ENCODE results near the gene TMEM81. TPM values are rescaled to one million over a fixed set of nuclear protein-coding genes. Genes with fewer than 3 reads are reported as not detected.

Gene TMEM81
- total RNA-seq, 1 donor from 2014 or later = 2.7 TPM

GRCh38 chr1:205077934-205078311 lies 6.3 kb downstream of the TMEM81 start:
- DNase-seq (no peak), ATAC-seq (ENCODE audit: poor library complexity) (peak; percentile 15)
- intact Hi-C loops (cut with DNase I) = no loop called here

- no peak for DNase-seq
- ATAC-seq (ENCODE audit: poor library complexity) = peak; percentile 84
- intact Hi-C loops (cut with DNase I) = no loop called here
These were observed 6.9 kb downstream of the TMEM81 start for GRCh38 chr1:205077158-205077933.

- no peak for ATAC-seq (ENCODE audit: poor library complexity)
- intact Hi-C loops (cut with DNase I) = no loop called here
- DNase-seq = no peak
These were observed 8.0 kb downstream of the TMEM81 start for GRCh38 chr1:205076245-205076761.

GRCh38 chr1:205075642-205076155 lies 8.6 kb downstream of the TMEM81 start:
- intact Hi-C loops (cut with DNase I) = no loop called here
- DNase-seq (no peak), ATAC-seq (ENCODE audit: poor library complexity) (no peak)

GRCh38 chr1:205074513-205074912 lies 9.7 kb downstream of the TMEM81 start:
- no peak for DNase-seq
- no peak for ATAC-seq (ENCODE audit: poor library complexity)
- intact Hi-C loops (cut with DNase I) = no loop called here

GRCh38 chr1:205074084-205074483 lies 10.2 kb downstream of the TMEM81 start:
- intact Hi-C loops (cut with DNase I) = no loop called here
- DNase-seq (no peak), ATAC-seq (ENCODE audit: poor library complexity) (no peak)

GRCh38 chr1:205073511-205073910 lies 10.7 kb downstream of the TMEM81 start:
- ATAC-seq (ENCODE audit: poor library complexity) (no peak), DNase-seq (no peak)
- intact Hi-C loops (cut with DNase I) = no loop called here

- ATAC-seq (ENCODE audit: poor library complexity) (no peak), DNase-seq (no peak)
- intact Hi-C loops (cut with DNase I) = no loop called here
These were observed 11.4 kb downstream of the TMEM81 start for GRCh38 chr1:205072881-205073280.

- intact Hi-C loops (cut with DNase I) = no loop called here
- ATAC-seq (ENCODE audit: poor library complexity) = no peak
- DNase-seq = no peak
These were observed 12.0 kb downstream of the TMEM81 start for GRCh38 chr1:205072286-205072685.

GRCh38 chr1:205071801-205072200 lies 12.5 kb downstream of the TMEM81 start:
- no peak for ATAC-seq (ENCODE audit: poor library complexity)
- no peak for DNase-seq
- intact Hi-C loops (cut with DNase I) = no loop called here

GRCh38 chr1:205071028-205071409 lies 13.2 kb downstream of the TMEM81 start:
- intact Hi-C loops (cut with DNase I) = no loop called here
- no peak for ATAC-seq (ENCODE audit: poor library complexity)
- DNase-seq = no peak

- intact Hi-C loops (cut with DNase I) = no loop called here
- peak; percentile 42 for ATAC-seq (ENCODE audit: poor library complexity)
These were observed 14.7 kb downstream of the TMEM81 start for GRCh38 chr1:205069371-205070125.

GRCh38 chr1:205068457-205069040 lies 15.7 kb downstream of the TMEM81 start:
- ATAC-seq (ENCODE audit: poor library complexity) (no peak), DNase-seq (no peak)
- intact Hi-C loops (cut with DNase I) = no loop called here

More at GRCh38 chr1:205069371-205070125, 14.7 kb downstream of the TMEM81 start:
- DNase-seq = no peak

GRCh38 chr1:205068001-205068400 lies 16.3 kb downstream of the TMEM81 start:
- ATAC-seq (ENCODE audit: poor library complexity) = no peak

GRCh38 chr1:205067031-205067430 lies 17.2 kb downstream of the TMEM81 start:
- no peak for DNase-seq
- ATAC-seq (ENCODE audit: poor library complexity) = no peak
- intact Hi-C loops (cut with DNase I) = no loop called here

More at GRCh38 chr1:205068001-205068400, 16.3 kb downstream of the TMEM81 start:
- DNase-seq = no peak
- intact Hi-C loops (cut with DNase I) = no loop called here

GRCh38 chr1:205066141-205066818 lies 18.0 kb downstream of the TMEM81 start:
- ATAC-seq (ENCODE audit: poor library complexity) (no peak), DNase-seq (no peak)
- intact Hi-C loops (cut with DNase I) = no loop called here

- DNase-seq (no peak), ATAC-seq (ENCODE audit: poor library complexity) (no peak)
- intact Hi-C loops (cut with DNase I) = no loop called here
These were observed 18.6 kb downstream of the TMEM81 start for GRCh38 chr1:205065666-205066065.

- ATAC-seq (ENCODE audit: poor library complexity) = no peak
- no peak for DNase-seq
- intact Hi-C loops (cut with DNase I) = no loop called here
These were observed 19.4 kb downstream of the TMEM81 start for GRCh38 chr1:205064741-205065316.

All from Right ventricle myocardium superior (tissue), 1 donor.